Measurements from ENCODE around the gene C1orf35. TPM values are rescaled to one million over a fixed set of nuclear protein-coding genes. Genes with fewer than 3 reads are reported as not detected.

Gene C1orf35
- total and polyA plus RNA-seq, 7 experiments from 2014 or later, result 16.8 to 33.0 (median 27.8) TPM

DNA sequence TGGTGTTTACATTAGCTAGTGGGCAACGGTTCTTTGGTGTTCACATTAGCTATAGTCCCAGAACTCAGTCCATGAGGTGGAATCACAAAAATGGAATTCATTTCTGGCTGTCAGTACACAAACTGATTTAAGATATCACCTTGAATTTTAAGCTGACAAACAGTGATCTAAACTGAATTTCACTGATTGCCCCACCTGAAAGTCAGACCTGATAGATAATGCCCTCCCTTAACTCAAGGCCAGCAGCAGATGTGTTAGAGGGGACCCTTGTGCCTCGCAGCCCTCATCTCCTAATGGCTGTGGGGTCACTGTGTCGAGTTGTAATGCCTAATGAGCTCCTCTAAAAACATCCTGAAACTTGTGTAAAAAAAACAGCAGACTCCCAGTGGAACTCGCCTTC is 12.0 kb downstream of the C1orf35 start:
- no peaks in the 10 kb centered on the region for H3K27me3 Mint-ChIP-seq
- H3K27ac ChIP-seq (ENCODE audit: low read depth, low read length), result peak overlapping the region; percentile 33
- no peak for ATAC-seq
- H3K27me3 ChIP-seq (ENCODE audit: control insufficient read depth in 2 of 2, insufficient read depth in 2 of 2, low read length in 2 of 2), result no peaks in the 10 kb centered on the region
- peak overlapping the region in 8 of 9 donors; percentile 13 to 91 (median 71) for H3K27ac Mint-ChIP-seq
- ChIA-PET POLR2A (interaction anchor here (1.0 to 2.6 kb wide), 4 partner anchors 8 to 14 kb away, joined by 3 to 10 read pairs (median 8); partner anchors contain the start of gene ARF1), CTCF (no interaction called here)
- H3K4me3 ChIP-seq (ENCODE audit: low read length), result no peak overlapping the region
- intact Hi-C loops (cut with micrococcal nuclease), result no loop called here
- H3K4me1 Mint-ChIP-seq, result peaks cover 60 to 89% (median 84%) of the 10 kb centered on the region in 7 donors
- peak overlapping the region in 7 of 10 donors; percentile 44 to 97 (median 65) for H3K4me3 Mint-ChIP-seq
- H3K9me3 Mint-ChIP-seq, result peaks cover 0 to 19% (median 8%) of the 10 kb centered on the region in 11 donors
- DNase-seq, result no peak
- peaks cover 0 to 16% (median 6%) of the 10 kb centered on the region in 3 experiments for H3K36me3 ChIP-seq (ENCODE audit: control insufficient read depth in 2 of 3, insufficient read depth in 3 of 3, low read length in 3 of 3)
- peaks cover 0 to 13% (median 0%) of the 10 kb centered on the region in 3 experiments for H3K9me3 ChIP-seq (ENCODE audit: control insufficient read depth in 2 of 3, low read length in 3 of 3)
- peaks cover 63 to 71% of the 10 kb centered on the region in 2 donors for H3K4me1 ChIP-seq (ENCODE audit: control insufficient read depth in 2 of 2, insufficient read depth in 2 of 2, low read length in 2 of 2)
- peaks cover 6 to 48% (median 23%) of the 10 kb centered on the region in 5 donors for H3K36me3 Mint-ChIP-seq

DNA sequence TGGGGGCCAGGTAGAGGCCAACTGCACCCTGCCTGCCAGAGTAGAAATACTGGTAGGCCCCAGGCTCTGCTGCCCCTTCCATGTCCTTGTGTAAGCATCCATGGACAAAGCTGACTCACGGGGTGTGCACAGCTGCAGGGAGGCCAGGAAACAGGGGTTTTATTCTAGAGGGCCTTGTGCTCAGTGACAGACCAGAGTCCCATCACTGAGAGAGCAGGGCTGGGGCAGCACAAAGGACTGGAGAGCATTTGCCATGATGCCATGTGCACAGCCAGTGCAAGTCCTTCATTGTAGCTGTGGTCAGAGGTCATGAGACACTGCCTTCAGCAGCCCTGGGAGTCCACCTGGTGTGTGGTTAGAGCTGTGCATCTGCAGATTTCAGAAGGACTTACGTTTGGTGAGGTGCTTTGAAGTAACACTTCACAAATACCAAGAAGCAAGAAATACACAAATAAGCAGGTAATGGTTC is 12.5 kb downstream of the C1orf35 start:
- H3K36me3 ChIP-seq (ENCODE audit: control insufficient read depth in 2 of 3, insufficient read depth in 3 of 3, low read length in 3 of 3), result peaks cover 0 to 15% (median 3%) of the 10 kb centered on the region in 3 experiments
- Mint-ChIP-seq H3K27ac (peak overlapping the region in 7 of 9 donors; percentile 13 to 91 (median 75)), H3K27me3 (no peaks in the 10 kb centered on the region), H3K4me3 (peak overlapping the region in 9 of 10 donors; percentile 29 to 97 (median 65)), H3K36me3 (peaks cover 6 to 43% (median 19%) of the 10 kb centered on the region in 5 donors), H3K9me3 (peaks cover 0 to 17% (median 8%) of the 10 kb centered on the region in 11 donors), H3K4me1 (peaks cover 63 to 89% (median 84%) of the 10 kb centered on the region in 7 donors)
- no peaks in the 10 kb centered on the region for H3K27me3 ChIP-seq (ENCODE audit: control insufficient read depth in 2 of 2, insufficient read depth in 2 of 2, low read length in 2 of 2)
- H3K27ac ChIP-seq (ENCODE audit: low read depth, low read length), result peak overlapping the region; percentile 50
- ChIA-PET POLR2A (interaction anchor here (1.0 to 2.6 kb wide), 2 partner anchors 9 to 11 kb away, joined by 7 to 10 read pairs; no protein-coding TSS in a partner anchor), CTCF (no interaction called here)
- H3K9me3 ChIP-seq (ENCODE audit: control insufficient read depth in 2 of 3, low read length in 3 of 3), result peaks cover 0 to 13% (median 0%) of the 10 kb centered on the region in 3 experiments
- intact Hi-C loops (cut with micrococcal nuclease), result no loop called here
- ATAC-seq (no peak), DNase-seq (no peak)
- peaks cover 65 to 71% of the 10 kb centered on the region in 2 donors for H3K4me1 ChIP-seq (ENCODE audit: control insufficient read depth in 2 of 2, insufficient read depth in 2 of 2, low read length in 2 of 2)
- H3K4me3 ChIP-seq (ENCODE audit: low read length), result peak overlapping the region; percentile 3

DNA sequence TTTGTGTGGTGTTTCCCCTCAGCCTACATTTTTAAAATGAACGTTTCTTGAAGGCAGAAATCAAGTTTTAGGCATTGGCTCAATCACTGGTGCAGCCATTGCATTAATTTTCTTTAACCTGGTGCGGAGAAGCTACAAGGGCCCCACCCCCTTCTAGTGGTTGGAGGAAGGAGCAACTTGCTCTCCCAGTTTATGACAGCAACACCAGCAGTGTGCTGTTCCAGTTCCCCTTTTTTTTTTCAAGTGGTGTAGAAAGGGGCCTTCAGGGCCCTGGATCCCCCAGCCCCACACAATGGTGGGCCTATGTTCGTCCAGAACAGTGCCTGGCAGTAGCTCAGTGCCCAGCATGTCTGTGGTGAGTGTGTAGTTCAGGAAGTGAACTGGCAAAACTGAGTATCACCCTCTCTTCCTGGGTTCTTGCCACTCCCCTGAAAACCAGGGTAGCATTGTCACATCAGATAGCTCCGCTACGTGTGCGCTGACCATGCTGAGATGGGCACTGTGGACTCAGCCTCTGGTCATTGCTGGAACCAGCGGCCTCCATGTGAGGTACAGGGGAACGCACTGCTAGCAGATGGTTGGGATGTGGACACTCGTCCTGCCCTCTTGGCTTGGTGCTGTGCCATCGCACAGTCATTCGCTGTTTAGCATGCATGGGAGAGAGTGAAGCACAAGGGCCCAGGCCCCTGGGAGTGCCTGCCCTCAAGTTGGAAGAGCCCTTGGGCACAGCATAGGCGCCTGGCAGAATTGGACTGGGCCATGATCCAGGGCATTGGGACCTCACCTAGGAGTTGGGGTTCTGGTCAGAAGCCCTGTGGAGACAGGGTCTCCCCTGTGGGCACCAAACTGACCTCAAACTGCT is 13.4 kb downstream of the C1orf35 start:
- ChIA-PET POLR2A (interaction anchor here (0.6 to 2.6 kb wide), 4 partner anchors 8 to 19 kb away, joined by 3 to 10 read pairs (median 3); partner anchors contain the start of gene MRPL55), CTCF (interaction anchor here (0.6 to 0.8 kb wide), 3 partner anchors 10 to 226 kb away, joined by 3 to 4 read pairs (median 3); no protein-coding TSS in a partner anchor)
- H3K4me3 Mint-ChIP-seq, result peak overlapping the region in 9 of 10 donors; percentile 56 to 97 (median 75)
- Histone ChIP-seq H3K4me3 (ENCODE audit: low read length) (peak overlapping the region; percentile 3), H3K36me3 (ENCODE audit: control insufficient read depth in 2 of 3, insufficient read depth in 3 of 3, low read length in 3 of 3) (peaks cover 0 to 12% (median 0%) of the 10 kb centered on the region in 3 experiments), H3K4me1 (ENCODE audit: control insufficient read depth in 2 of 2, insufficient read depth in 2 of 2, low read length in 2 of 2) (peaks cover 73 to 74% of the 10 kb centered on the region in 2 donors), H3K27ac (ENCODE audit: low read depth, low read length) (peak overlapping the region; percentile 50), H3K9me3 (ENCODE audit: control insufficient read depth in 2 of 3, low read length in 3 of 3) (peaks cover 0 to 11% (median 0%) of the 10 kb centered on the region in 3 experiments), H3K27me3 (ENCODE audit: control insufficient read depth in 2 of 2, insufficient read depth in 2 of 2, low read length in 2 of 2) (no peaks in the 10 kb centered on the region)
- DNase-seq (no peak), ATAC-seq (peak; percentile 51)
- peaks cover 0 to 8% (median 2%) of the 10 kb centered on the region in 11 donors for H3K9me3 Mint-ChIP-seq
- no peaks in the 10 kb centered on the region for H3K27me3 Mint-ChIP-seq
- H3K36me3 Mint-ChIP-seq, result peaks cover 2 to 39% (median 10%) of the 10 kb centered on the region in 5 donors
- intact Hi-C loops (cut with micrococcal nuclease), result loop anchor here in 1 of 2 donors (10.0 kb wide), 2 partner anchors 1145 to 1355 kb away; partner anchors contain the start of genes COQ8A and ITPKB
- peak overlapping the region in 7 of 9 donors; percentile 76 to 91 (median 84) for H3K27ac Mint-ChIP-seq
- H3K4me1 Mint-ChIP-seq, result peaks cover 66 to 89% (median 84%) of the 10 kb centered on the region in 7 donors

DNA sequence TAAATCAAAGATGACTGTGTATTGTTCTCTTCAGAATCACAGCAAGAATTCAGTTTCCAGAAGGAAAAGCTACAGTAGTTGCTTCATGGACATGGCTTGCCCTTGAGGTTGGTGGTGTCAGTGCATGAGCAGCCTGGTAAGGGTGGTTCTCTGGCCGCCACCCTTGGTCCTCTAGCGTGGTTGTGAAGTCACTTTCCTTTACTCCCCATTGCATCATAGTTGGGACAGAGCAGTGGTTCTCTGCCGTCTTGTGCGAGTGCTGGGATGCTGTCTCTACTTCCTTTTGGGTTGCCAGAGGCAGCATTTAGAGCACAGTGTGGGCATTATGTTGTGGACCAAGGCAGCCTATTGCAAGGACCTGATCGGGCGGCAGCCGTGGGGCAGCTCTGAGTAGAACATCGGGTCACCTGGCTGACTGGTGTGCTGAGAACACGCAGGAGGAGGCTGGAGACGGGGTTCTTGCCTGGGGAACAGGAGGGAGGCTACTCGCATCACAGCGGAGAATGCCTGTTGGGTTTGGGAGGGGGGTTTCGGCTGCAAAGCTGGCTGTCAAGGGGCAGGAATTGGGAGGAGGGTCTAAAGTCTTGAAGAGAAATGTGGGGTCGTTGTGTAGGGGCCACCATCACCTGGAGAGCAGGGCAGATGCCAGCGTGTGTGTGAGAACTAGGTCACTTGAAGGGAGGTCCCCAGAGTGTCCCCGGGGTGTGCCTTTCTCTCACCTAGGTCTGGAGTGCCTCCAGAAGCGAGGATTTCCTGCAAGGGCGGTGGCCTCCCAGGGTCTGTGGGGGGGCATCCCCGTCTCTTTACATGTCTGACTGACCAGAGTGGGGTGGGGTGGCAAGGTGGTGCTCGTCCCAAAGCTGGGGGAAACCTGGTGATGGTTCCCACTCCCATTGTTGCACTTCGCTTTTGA is 14.3 kb downstream of the C1orf35 start:
- ChIA-PET POLR2A (interaction anchor here (1.0 to 2.6 kb wide), 3 partner anchors 11 to 20 kb away, joined by 3 to 10 read pairs (median 3); partner anchors contain the start of gene MRPL55), CTCF (interaction anchor here (0.6 to 0.8 kb wide), 2 partner anchors 11 to 23 kb away, joined by 3 to 4 read pairs; no protein-coding TSS in a partner anchor)
- Mint-ChIP-seq H3K27me3 (no peaks in the 10 kb centered on the region), H3K27ac (peak overlapping the region; percentile 29 to 91 (median 82)), H3K36me3 (peaks cover 0 to 37% (median 3%) of the 10 kb centered on the region in 5 donors), H3K4me1 (peaks cover 75 to 90% (median 84%) of the 10 kb centered on the region in 7 donors), H3K4me3 (peak overlapping the region; percentile 23 to 97 (median 70)), H3K9me3 (no peaks in the 10 kb centered on the region)
- peaks cover 80 to 83% of the 10 kb centered on the region in 2 donors for H3K4me1 ChIP-seq (ENCODE audit: control insufficient read depth in 2 of 2, insufficient read depth in 2 of 2, low read length in 2 of 2)
- H3K27me3 ChIP-seq (ENCODE audit: control insufficient read depth in 2 of 2, insufficient read depth in 2 of 2, low read length in 2 of 2), result no peaks in the 10 kb centered on the region
- H3K9me3 ChIP-seq (ENCODE audit: control insufficient read depth in 2 of 3, low read length in 3 of 3), result peaks cover 0 to 2% (median 0%) of the 10 kb centered on the region in 3 experiments
- DNase-seq, result no peak
- H3K36me3 ChIP-seq (ENCODE audit: control insufficient read depth in 2 of 3, insufficient read depth in 3 of 3, low read length in 3 of 3), result peaks cover 0 to 3% (median 0%) of the 10 kb centered on the region in 3 experiments
- H3K4me3 ChIP-seq (ENCODE audit: low read length), result peak overlapping the region; percentile 8
- H3K27ac ChIP-seq (ENCODE audit: low read depth, low read length), result peak overlapping the region; percentile 50
- ATAC-seq, result peak; percentile 43
- intact Hi-C loops (cut with micrococcal nuclease), result loop anchor here in 1 of 2 donors (10.0 kb wide), 2 partner anchors 1144 to 1354 kb away; partner anchors contain the start of genes COQ8A and ITPKB

DNA sequence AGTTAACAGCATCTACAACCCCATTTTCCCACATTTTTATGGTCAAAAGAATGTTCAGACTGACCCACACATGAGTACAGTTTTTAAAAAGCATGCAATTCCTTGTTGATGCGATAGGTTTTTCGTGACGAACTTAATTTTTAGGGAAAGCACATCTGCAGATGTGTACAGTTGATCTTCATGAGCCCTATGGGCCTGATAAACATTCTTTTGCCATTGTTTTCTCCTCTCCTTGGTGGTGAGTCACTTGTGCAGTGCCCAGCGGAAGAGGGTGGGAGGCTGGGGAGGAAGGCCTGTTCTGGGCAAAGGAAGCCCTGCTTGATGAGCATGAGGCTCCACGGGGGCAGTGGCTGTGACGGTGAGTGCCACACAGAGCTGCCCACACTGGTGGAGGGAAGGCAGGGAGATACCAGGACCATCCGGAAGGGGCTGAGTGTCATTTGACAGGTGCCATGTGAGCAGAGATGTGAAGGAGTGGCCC is 15.3 kb downstream of the C1orf35 start:
- ATAC-seq, result peak; percentile 38
- Histone ChIP-seq H3K9me3 (ENCODE audit: control insufficient read depth in 2 of 3, low read length in 3 of 3) (no peaks in the 10 kb centered on the region), H3K36me3 (ENCODE audit: control insufficient read depth in 2 of 3, insufficient read depth in 3 of 3, low read length in 3 of 3) (peaks cover 0 to 9% (median 0%) of the 10 kb centered on the region in 3 experiments), H3K4me3 (ENCODE audit: low read length) (no peak overlapping the region), H3K27ac (ENCODE audit: low read depth, low read length) (peak overlapping the region; percentile 50), H3K4me1 (ENCODE audit: control insufficient read depth in 2 of 2, insufficient read depth in 2 of 2, low read length in 2 of 2) (peaks cover 80 to 84% of the 10 kb centered on the region in 2 donors), H3K27me3 (ENCODE audit: control insufficient read depth in 2 of 2, insufficient read depth in 2 of 2, low read length in 2 of 2) (no peaks in the 10 kb centered on the region)
- Mint-ChIP-seq H3K36me3 (peaks cover 0 to 40% (median 3%) of the 10 kb centered on the region in 5 donors), H3K4me1 (peaks cover 76 to 95% (median 90%) of the 10 kb centered on the region in 7 donors), H3K27ac (peak overlapping the region; percentile 72 to 91 (median 84)), H3K9me3 (no peaks in the 10 kb centered on the region), H3K27me3 (no peaks in the 10 kb centered on the region), H3K4me3 (peak overlapping the region; percentile 59 to 97 (median 74))
- ChIA-PET POLR2A (interaction anchor here (0.7 to 1.3 kb wide), 2 partner anchors 8 to 14 kb away, joined by 3 to 5 read pairs; no protein-coding TSS in a partner anchor), CTCF (interaction anchor here (1.1 kb wide), 1 partner anchor 11 kb away, joined by 3 read pairs; no protein-coding TSS in a partner anchor)
- DNase-seq, result no peak
- intact Hi-C loops (cut with micrococcal nuclease), result loop anchor here in 1 of 2 donors (10.0 kb wide), 2 partner anchors 1143 to 1353 kb away; partner anchors contain the start of genes COQ8A and ITPKB
